Measurements from ENCODE around the gene GALNT17.

The GALNT17 gene

GRCh38 chr7:71459132-71459531 is 327.2 kb downstream of the GALNT17 start:
- Histone ChIP-seq H3K4me3 (ENCODE audit: low read depth, low read length) (no peak overlapping the region), H3K27ac (no peak overlapping the region), H3K27me3 (replicated peaks) (no peaks in the 10 kb centered on the region), H3K36me3 (replicated peaks) (no peaks in the 10 kb centered on the region)
- in situ Hi-C loops (cut with HindIII; ENCODE audit: low pct_ligation_motif_present, low sequenced_read_pairs), result no loop called here
- no peak for DNase-seq
- TF ChIP-seq CTCF (IDR thresholded peaks at IDR 0.05; ENCODE audit: low read depth, low read length, missing control alignments), result no peak

GRCh38 chr7:71461572-71461971 is 329.6 kb downstream of the GALNT17 start:
- no peak for DNase-seq
- no peak for TF ChIP-seq CTCF (IDR thresholded peaks at IDR 0.05; ENCODE audit: low read depth, low read length, missing control alignments)
- in situ Hi-C loops (cut with HindIII; ENCODE audit: low pct_ligation_motif_present, low sequenced_read_pairs), result no loop called here
- no peaks in the 10 kb centered on the region for H3K27me3 ChIP-seq (replicated peaks)
- H3K4me3 ChIP-seq (ENCODE audit: low read depth, low read length), result no peak overlapping the region
- H3K27ac ChIP-seq, result no peak overlapping the region
- no peaks in the 10 kb centered on the region for H3K36me3 ChIP-seq (replicated peaks)

- Histone ChIP-seq H3K27ac (no peak overlapping the region), H3K4me3 (ENCODE audit: low read depth, low read length) (no peak overlapping the region), H3K27me3 (replicated peaks) (no peaks in the 10 kb centered on the region), H3K36me3 (replicated peaks) (no peaks in the 10 kb centered on the region)
- no peak for TF ChIP-seq CTCF (IDR thresholded peaks at IDR 0.05; ENCODE audit: low read depth, low read length, missing control alignments)
- no peak for DNase-seq
- in situ Hi-C loops (cut with HindIII; ENCODE audit: low pct_ligation_motif_present, low sequenced_read_pairs), result no loop called here
Observed at GRCh38 chr7:71465741-71466189, 333.8 kb downstream of the GALNT17 start.

- no peaks in the 10 kb centered on the region for H3K36me3 ChIP-seq (replicated peaks)
- no peak for DNase-seq
- no peak overlapping the region for H3K27ac ChIP-seq
- no peak overlapping the region for H3K4me3 ChIP-seq (ENCODE audit: low read depth, low read length)
- in situ Hi-C loops (cut with HindIII; ENCODE audit: low pct_ligation_motif_present, low sequenced_read_pairs), result no loop called here
- H3K27me3 ChIP-seq (replicated peaks), result no peaks in the 10 kb centered on the region
- no peak for TF ChIP-seq CTCF (IDR thresholded peaks at IDR 0.05; ENCODE audit: low read depth, low read length, missing control alignments)
Observed at GRCh38 chr7:71466448-71467145, 334.7 kb downstream of the GALNT17 start.

- TF ChIP-seq CTCF (IDR thresholded peaks at IDR 0.05; ENCODE audit: low read depth, low read length, missing control alignments), result no peak
- H3K4me3 ChIP-seq (ENCODE audit: low read depth, low read length), result no peak overlapping the region
- in situ Hi-C loops (cut with HindIII; ENCODE audit: low pct_ligation_motif_present, low sequenced_read_pairs), result no loop called here
- DNase-seq, result no peak
- no peaks in the 10 kb centered on the region for H3K36me3 ChIP-seq (replicated peaks)
- H3K27ac ChIP-seq, result no peak overlapping the region
- H3K27me3 ChIP-seq (replicated peaks), result no peaks in the 10 kb centered on the region
Observed at GRCh38 chr7:71470326-71470725, 338.4 kb downstream of the GALNT17 start.

- H3K4me3 ChIP-seq (ENCODE audit: low read depth, low read length), result no peak overlapping the region
- TF ChIP-seq CTCF (IDR thresholded peaks at IDR 0.05; ENCODE audit: low read depth, low read length, missing control alignments), result no peak
- H3K27me3 ChIP-seq (replicated peaks), result no peaks in the 10 kb centered on the region
- no peaks in the 10 kb centered on the region for H3K36me3 ChIP-seq (replicated peaks)
- no peak overlapping the region for H3K27ac ChIP-seq
- in situ Hi-C loops (cut with HindIII; ENCODE audit: low pct_ligation_motif_present, low sequenced_read_pairs), result no loop called here
- DNase-seq, result no peak
Observed at GRCh38 chr7:71470830-71471229, 338.9 kb downstream of the GALNT17 start.
